PC-3 (cell line): ENCODE data around the gene UPF1. TPM values are rescaled to one million over a fixed set of nuclear protein-coding genes. Genes with fewer than 3 reads are reported as not detected.

Experiments used
- ATAC-seq: fragments of 200-7000 bp; cut with Tn5 transposase; 2 replicates; pipeline ENCODE4 v1.9.1; 2020; ENCODE audit warnings: mild to moderate bottlenecking, moderate library complexity
- BruUV-seq: library from RNA; stranded (reverse); fragments of 400-500 nt; replicated peaks from 2 replicates; lab custom pipeline; 2021; lab: Mats Ljungman, UMichigan
- CTCF ChIA-PET: fragments of 300-600 bp; sonication (Branson Sonifier 250); formaldehyde crosslinking; loops from one replicate; lab custom pipeline; 2022; ENCODE audit warnings: antibody characterized with exemption; lab: Charles Lee
- POLR2A ChIA-PET: fragments of 300-600 bp; sonication (Branson Sonifier 250); formaldehyde crosslinking; loops from one replicate; lab custom pipeline; 2022; ENCODE audit warnings: antibody characterized with exemption; ENCODE audit not compliant: unreplicated experiment; lab: Charles Lee
- DNase-seq: peaks from one replicate; pipeline ENCODE4 v3.0.0-alpha.2; 2015
- H2AFZ ChIP-seq: fragments of 300-600 bp; sonication (generic); 2 replicates; pipeline ENCODE4 v1.6.0; 2016; ENCODE audit warnings: antibody characterized with exemption, low read length
- H3F3A ChIP-seq: fragments of 300-600 bp; sonication (generic); one replicate; pipeline ENCODE4 v1.6.0; 2017; ENCODE audit warnings: antibody characterized with exemption, low read length, control low read depth, mild to moderate bottlenecking; ENCODE audit not compliant: unreplicated experiment
- H3K27ac ChIP-seq: fragments of 300-600 bp; sonication (generic); 2 replicates; pipeline ENCODE4 v1.5.1; 2016; ENCODE audit warnings: mild to moderate bottlenecking, low read length
- H3K27me3 ChIP-seq: fragments of 300-600 bp; sonication (generic); 2 replicates; pipeline ENCODE4 v1.6.1; 2016; ENCODE audit warnings: low read length, mixed read lengths
- H3K36me3 ChIP-seq: fragments of 300-600 bp; sonication (generic); 2 replicates; pipeline ENCODE4 v1.6.1; 2016; ENCODE audit warnings: low read depth, mixed run types, low read length, mixed read lengths
- H3K4me1 ChIP-seq: fragments of 300-600 bp; sonication (generic); 2 replicates; pipeline ENCODE4 v1.5.1; 2016; ENCODE audit warnings: low read length; ENCODE audit not compliant: insufficient read depth
- H3K4me2 ChIP-seq: fragments of 300-600 bp; sonication (generic); 2 replicates; pipeline ENCODE4 v1.6.0; 2016; ENCODE audit warnings: low read length
- H3K4me3 ChIP-seq: fragments of 300-600 bp; sonication (generic); 2 replicates; pipeline ENCODE4 v1.5.1; 2016; ENCODE audit warnings: mild to moderate bottlenecking, low read length, mixed read lengths
- H3K79me2 ChIP-seq: fragments of 300-600 bp; sonication (generic); 2 replicates; pipeline ENCODE4 v1.6.1; 2017; ENCODE audit warnings: low read length, mixed read lengths
- H3K9ac ChIP-seq: fragments of 300-600 bp; sonication (generic); 2 replicates; pipeline ENCODE4 v1.6.0; 2016; ENCODE audit warnings: mild to moderate bottlenecking, low read length
- H3K9me2 ChIP-seq: fragments of 300-600 bp; sonication (generic); replicated peaks from 2 replicates; pipeline ENCODE4 v1.6.1; 2016; ENCODE audit warnings: mixed run types, low read length, mixed read lengths
- H3K9me3 ChIP-seq: fragments of 300-600 bp; sonication (generic); 2 replicates; pipeline ENCODE4 v1.6.1; 2016; ENCODE audit warnings: low read length, mixed read lengths
- H4K20me1 ChIP-seq: fragments of 300-600 bp; sonication (generic); 2 replicates; pipeline ENCODE4 v1.6.1; 2016; ENCODE audit warnings: low read length, mixed read lengths
- EZH2 ChIP-seq: fragments of 300-600 bp; sonication (generic); IDR thresholded peaks from one replicate; pipeline ENCODE4 v1.6.1; 2017; ENCODE audit warnings: antibody characterized with exemption, mild to moderate bottlenecking, low read length; ENCODE audit not compliant: unreplicated experiment
- EZH2phosphoT487 ChIP-seq: fragments of 300-600 bp; sonication (generic); IDR thresholded peaks from 2 replicates; pipeline ENCODE4 v1.6.1; 2018; ENCODE audit warnings: mild to moderate bottlenecking, antibody characterized with exemption, low read length, borderline replicate concordance
- intact Hi-C: fragments of 100-400 bp; cut with micrococcal nuclease; formaldehyde crosslinking; loops from 2 replicates; pipeline ENCODE4 v1.9.0; 2023
- total RNA-seq: library from RNA; depleted of rRNA; stranded (reverse); fragments of >200 nt; gene quantifications from 2 replicates; pipeline ENCODE4 v1.2.3, GENCODE V29; 2014
- TF ChIP-seq, protein P1 (sequence below): fragments of 300-600 bp; sonication (generic); conservative IDR thresholded peaks from 2 replicates; pipeline ENCODE4 v1.5.1; 2017; ENCODE audit warnings: antibody characterized with exemption, low read depth, mild to moderate bottlenecking, low read length

Gene UPF1
- total RNA-seq, 1 experiment from 2014 or later: 97.1 TPM

DNA sequence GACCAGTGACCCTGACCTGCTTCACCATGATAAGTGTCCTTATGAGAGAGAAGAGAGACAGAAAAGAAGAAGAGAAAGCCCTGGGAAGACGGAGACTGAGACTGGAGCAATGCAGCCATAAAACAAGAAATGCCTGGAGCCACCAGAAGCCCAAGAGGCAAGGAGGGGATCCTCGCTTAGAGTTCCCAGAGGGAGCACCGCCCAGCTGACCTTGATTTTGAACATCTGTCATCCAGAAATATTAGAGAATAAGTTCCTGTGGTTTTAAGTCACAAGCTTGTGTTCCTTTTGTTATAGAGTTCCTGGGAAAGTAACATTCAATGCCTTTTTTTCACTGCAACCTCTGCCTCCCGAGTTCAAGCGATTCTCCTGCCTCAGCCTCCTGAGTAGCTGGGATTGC, 44.0 kb downstream of the UPF1 start:
- ATAC-seq (no peak), DNase-seq (no peak)
- intact Hi-C loops: no loop called here
- no peak overlapping the region for H3K9ac ChIP-seq
- no peaks in the 10 kb centered on the region for H3K9me3 ChIP-seq
- H2AFZ ChIP-seq: no peak overlapping the region
- no TSS peak for BruUV-seq
- no peaks in the 10 kb centered on the region for H4K20me1 ChIP-seq
- H3K27me3 ChIP-seq: no peaks in the 10 kb centered on the region
- no peak overlapping the region for H3K4me2 ChIP-seq
- TF ChIP-seq, protein P1, sequence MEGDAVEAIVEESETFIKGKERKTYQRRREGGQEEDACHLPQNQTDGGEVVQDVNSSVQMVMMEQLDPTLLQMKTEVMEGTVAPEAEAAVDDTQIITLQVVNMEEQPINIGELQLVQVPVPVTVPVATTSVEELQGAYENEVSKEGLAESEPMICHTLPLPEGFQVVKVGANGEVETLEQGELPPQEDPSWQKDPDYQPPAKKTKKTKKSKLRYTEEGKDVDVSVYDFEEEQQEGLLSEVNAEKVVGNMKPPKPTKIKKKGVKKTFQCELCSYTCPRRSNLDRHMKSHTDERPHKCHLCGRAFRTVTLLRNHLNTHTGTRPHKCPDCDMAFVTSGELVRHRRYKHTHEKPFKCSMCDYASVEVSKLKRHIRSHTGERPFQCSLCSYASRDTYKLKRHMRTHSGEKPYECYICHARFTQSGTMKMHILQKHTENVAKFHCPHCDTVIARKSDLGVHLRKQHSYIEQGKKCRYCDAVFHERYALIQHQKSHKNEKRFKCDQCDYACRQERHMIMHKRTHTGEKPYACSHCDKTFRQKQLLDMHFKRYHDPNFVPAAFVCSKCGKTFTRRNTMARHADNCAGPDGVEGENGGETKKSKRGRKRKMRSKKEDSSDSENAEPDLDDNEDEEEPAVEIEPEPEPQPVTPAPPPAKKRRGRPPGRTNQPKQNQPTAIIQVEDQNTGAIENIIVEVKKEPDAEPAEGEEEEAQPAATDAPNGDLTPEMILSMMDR: no peak
- no peak for TF ChIP-seq EZH2
- no peak for TF ChIP-seq EZH2phosphoT487
- no peak overlapping the region for H3K4me3 ChIP-seq
- no peak overlapping the region for H3K27ac ChIP-seq
- no peaks in the 10 kb centered on the region for H3F3A ChIP-seq
- H3K79me2 ChIP-seq: no peaks in the 10 kb centered on the region
- no peaks in the 10 kb centered on the region for H3K4me1 ChIP-seq
- no peaks in the 10 kb centered on the region for H3K36me3 ChIP-seq
- ChIA-PET POLR2A (no interaction called here), CTCF (no interaction called here)
- H3K9me2 ChIP-seq: no peaks in the 10 kb centered on the region

DNA sequence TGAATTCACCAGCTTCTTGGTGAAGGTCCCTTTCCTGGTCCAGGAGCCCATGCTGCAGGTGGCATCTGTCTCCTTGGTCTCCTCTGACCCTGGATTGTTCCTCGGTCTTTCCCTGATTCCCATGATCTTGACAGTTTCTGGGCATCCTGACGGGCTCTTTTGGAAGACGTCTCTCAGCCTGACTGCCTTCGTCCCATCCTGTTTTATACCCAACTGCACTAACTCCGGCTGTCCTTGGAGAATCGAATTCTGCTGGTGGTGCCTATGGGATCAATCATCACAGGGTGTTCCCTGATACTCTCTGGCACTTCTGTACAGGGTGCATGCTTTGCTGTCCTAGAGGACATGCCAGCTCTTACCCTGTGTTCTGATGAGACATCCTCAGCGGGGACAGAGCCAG, 45.1 kb downstream of the UPF1 start:
- H3F3A ChIP-seq: no peaks in the 10 kb centered on the region

DNA sequence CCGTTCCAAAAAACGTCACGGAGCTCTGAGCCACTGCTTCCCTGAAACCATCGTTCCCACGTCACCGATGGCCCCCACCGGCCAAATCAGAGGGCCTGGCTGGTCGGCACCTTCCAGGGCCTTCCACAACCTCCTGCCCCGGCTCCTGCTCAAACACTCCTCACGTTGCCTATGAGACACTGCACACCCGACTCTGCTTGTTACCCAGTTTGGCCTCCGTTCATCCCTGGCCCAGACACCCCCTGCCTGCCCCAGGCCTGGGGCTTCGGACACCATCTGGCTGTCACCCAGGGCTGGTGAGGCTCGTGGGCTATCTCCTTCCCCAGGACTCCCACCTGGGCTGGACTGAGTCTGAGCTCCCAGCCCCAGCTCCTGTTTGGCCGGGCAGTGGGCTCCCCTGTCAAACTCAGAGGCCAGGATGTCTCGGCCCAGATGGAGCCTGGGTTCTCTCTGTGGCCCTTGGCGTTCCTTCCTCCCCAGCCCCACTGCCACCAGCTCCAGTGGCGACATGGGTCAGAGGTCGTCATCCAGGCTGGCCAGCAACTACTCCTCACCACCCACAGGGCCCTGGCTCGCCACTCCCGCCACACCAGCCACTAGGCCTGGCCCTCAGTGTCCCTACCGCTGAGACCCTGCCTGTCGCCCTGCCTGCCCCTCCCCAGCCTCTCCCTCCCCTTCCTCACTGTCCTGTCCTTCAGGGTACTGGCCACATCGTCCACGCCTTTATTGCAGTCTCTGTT, 46.5 kb downstream of the UPF1 start:
- Histone ChIP-seq H3K9me3 (no peaks in the 10 kb centered on the region), H3F3A (no peaks in the 10 kb centered on the region), H3K9ac (no peak overlapping the region), H3K79me2 (no peaks in the 10 kb centered on the region), H3K36me3 (no peaks in the 10 kb centered on the region), H3K4me2 (no peak overlapping the region), H3K4me3 (no peak overlapping the region), H3K27me3 (no peaks in the 10 kb centered on the region), H4K20me1 (no peaks in the 10 kb centered on the region), H3K27ac (no peak overlapping the region), H2AFZ (no peak overlapping the region), H3K9me2 (no peaks in the 10 kb centered on the region), H3K4me1 (no peaks in the 10 kb centered on the region)
- no peak for DNase-seq
- POLR2A ChIA-PET: no interaction called here
- intact Hi-C loops: no loop called here
- no peak for ATAC-seq
- CTCF ChIA-PET: no interaction called here
- BruUV-seq: no TSS peak
- TF ChIP-seq EZH2phosphoT487 (no peak), EZH2 (no peak)
- TF ChIP-seq, protein P1: no peak

More for the DNA sequence above, 45.1 kb downstream of the UPF1 start:
- no peaks in the 10 kb centered on the region for H3K9me2 ChIP-seq
- no peak overlapping the region for H3K4me2 ChIP-seq
- no peak for DNase-seq
- ChIA-PET CTCF (no interaction called here), POLR2A (no interaction called here)
- no peak for ATAC-seq
- no peaks in the 10 kb centered on the region for H3K9me3 ChIP-seq
- no peak overlapping the region for H3K4me3 ChIP-seq
- no peak overlapping the region for H3K9ac ChIP-seq
- no peaks in the 10 kb centered on the region for H3K36me3 ChIP-seq
- H3K27me3 ChIP-seq: no peaks in the 10 kb centered on the region
- H3K27ac ChIP-seq: no peak overlapping the region
- no TSS peak for BruUV-seq
- H3K79me2 ChIP-seq: no peaks in the 10 kb centered on the region
- no peak overlapping the region for H2AFZ ChIP-seq
- intact Hi-C loops: no loop called here
- no peaks in the 10 kb centered on the region for H3K4me1 ChIP-seq
- TF ChIP-seq EZH2 (no peak), EZH2phosphoT487 (no peak)
- TF ChIP-seq, protein P1: no peak
- no peaks in the 10 kb centered on the region for H4K20me1 ChIP-seq
